A549 treated with DMSO at 1 μM for 4 hours (cell line): ENCODE data around the gene PITPNC1. TPM values are rescaled to one million over a fixed set of nuclear protein-coding genes. Genes with fewer than 3 reads are reported as not detected.

Source experiments
- total RNA-seq: library from RNA; stranded (reverse); fragments of 200-300 nt; extraction: Qiagen RNA extraction; gene quantifications from 5 replicates; pipeline ENCODE4 v1.2.3, GENCODE V29; 2022; ENCODE audit warnings: low read depth

The PITPNC1 gene
- 13.6 to 16.9 TPM (median 14.7 TPM) in 5 replicates for total RNA-seq

DNA sequence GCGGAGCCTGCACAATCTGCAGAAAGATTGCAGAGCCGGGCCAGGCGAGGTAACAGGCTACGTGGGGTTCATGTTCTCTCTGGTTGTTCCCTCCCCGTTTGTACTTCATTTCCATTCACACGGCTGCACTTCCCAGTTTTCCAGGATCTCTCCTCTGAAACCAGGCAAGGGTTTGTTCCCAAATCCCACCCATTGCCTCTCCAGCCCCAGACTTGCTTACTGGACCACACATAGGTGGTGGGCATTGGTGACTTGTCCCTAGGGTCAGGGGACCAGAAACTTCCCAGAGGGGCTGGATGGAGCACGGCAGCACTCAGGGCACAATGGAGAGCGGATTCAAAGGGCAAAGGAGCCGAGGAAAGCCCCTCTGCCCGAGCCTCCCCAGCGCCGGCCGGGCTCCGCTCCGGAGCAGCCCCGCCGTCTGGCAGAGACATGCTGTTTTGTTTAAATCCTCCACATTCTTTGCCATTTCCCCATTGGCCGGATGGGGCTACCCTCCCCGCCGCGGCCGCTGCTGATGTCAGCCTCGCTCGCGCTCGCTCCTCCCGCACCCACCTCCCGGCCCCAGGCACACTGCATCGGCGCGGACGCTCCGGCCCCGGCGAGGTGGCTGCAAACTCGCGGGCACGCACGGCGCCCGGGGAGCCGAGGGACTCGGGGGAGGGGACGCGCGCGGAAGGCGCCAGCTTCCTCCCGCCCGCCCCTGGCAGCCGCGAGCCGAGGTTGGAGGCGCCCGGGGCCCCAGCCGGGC lies at the start of gene PITPNC1:
Gene PITPNC1 (plus strand): TSS at position 545 of the 751 bp plus-strand sequence.

DNA sequence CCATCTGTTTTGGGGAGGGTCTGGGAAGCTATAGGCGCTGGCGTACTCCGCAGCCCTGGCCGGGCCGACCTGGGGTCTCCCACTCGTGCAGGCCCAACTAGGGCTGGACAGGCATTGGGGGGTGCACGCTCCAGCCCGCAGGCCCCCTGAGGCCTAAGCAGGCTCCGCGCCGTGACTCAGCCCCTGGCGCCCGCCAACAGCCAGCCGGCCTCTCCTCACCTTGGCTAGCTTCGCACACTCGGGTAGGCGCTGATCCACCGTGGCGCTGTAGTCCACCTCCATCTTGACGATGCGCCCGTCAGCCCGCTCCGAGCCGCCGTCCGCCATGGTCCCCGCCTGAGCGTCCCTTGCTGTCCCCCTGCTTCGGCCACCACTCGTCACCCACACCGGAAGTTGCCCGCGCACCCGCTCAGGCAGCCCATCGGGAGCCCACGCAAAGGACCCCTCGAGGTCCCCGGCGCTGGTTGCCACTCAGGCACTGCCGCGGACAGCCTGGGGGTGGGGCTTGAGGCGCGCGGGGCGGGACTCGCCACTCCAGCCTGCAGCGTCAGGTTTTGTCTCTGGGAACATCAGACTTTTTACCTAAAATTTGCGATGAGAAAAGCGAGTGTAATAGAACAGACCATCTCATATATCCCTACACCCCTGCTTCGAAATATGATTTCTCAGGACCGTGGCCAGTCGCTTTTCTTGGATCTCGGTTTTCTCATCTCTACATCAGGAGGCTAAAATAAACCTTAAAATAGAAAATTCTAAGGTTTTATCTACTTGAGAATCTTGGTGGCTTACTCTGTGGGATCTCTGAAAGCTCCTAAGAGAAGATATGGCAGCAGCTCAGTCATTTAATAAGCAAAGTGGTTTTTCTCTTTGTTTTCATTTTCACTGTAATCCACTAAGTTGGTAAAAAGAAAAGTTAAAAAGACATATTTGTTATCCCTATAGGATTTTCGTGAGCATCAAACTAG lies 10.6 kb upstream of the PITPNC1 start, which contains the start of gene PSMD12:
Gene PSMD12 (minus strand): TSS at position 385 of the 965 bp plus-strand sequence. CDS start 58 bp downstream, at position 327.

GRCh38 chr17:67717624-67718324 lies 340.7 kb downstream of the PITPNC1 start, which contains the start of gene NOL11:
Gene NOL11 (plus strand): TSS chr17:67717936. CDS start chr17:67717948, 12 bp downstream.

Other genes with a start within 250 kb of the PITPNC1 start
- gene HELZ, start 132.1 kb upstream of the PITPNC1 start, total RNA-seq: 8.2 to 12.0 TPM (median 10.7 TPM) in 5 replicates
- 98.9 to 116 TPM (median 110 TPM) in 5 replicates for gene PSMD12, start 10.7 kb upstream of the PITPNC1 start, total RNA-seq